GM18499 (cell line): ENCODE data around the gene ADGRG2.
"Not testable (repeated sequence)": the region's sequence is repeated elsewhere in the genome, so short reads cannot be mapped to it uniquely, and the experiment has no call there.

Experiments used
- ATAC-seq: cut with Tn5 transposase; IDR thresholded peaks from one replicate; pipeline ENCODE4 v1.9.1; 2021; ENCODE audit warnings: moderate number of reproducible peaks; ENCODE audit not compliant: insufficient read depth, unreplicated experiment

ADGRG2 gene

GRCh38 chrX:19089555-19090040 lies 32.7 kb downstream of the ADGRG2 start:
- no peak for ATAC-seq

DNA sequence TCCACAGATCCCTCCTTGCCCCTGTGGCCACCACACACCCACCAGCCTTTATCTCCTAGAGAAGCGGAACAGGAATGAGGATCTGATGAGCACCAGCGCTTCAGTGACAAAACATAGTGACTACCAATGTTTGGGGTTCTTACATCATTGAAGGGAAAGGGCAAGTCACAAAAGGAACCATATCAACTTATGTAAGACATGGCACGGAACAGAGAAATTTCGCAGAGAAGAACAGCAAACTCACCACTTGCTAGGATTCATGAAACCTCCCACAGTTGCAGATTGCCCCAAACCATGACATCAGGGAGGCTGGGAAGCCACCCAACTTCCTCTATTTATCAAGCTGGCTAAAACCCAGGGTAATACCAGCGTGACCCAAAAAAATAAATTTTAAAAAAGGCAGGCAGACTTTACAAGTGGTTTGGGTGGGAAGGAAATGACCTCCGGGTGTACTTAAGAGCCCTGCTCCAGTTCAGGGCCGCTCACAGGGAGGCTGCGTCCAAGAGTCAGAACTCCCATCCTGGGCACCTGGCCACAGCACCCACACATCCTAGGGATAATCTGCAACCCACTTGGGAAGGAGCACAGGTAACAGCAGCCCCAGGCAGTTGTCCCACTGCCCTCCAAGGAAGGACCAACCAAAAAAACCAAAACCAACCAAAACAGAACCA lies 36.0 kb downstream of the ADGRG2 start:
- no peak for ATAC-seq

- ATAC-seq: no peak
These were observed 36.6 kb downstream of the ADGRG2 start for GRCh38 chrX:19085666-19086065.

GRCh38 chrX:19075754-19076153 lies 46.5 kb downstream of the ADGRG2 start:
- ATAC-seq: no peak

GRCh38 chrX:19072372-19072771 lies 49.9 kb downstream of the ADGRG2 start:
- ATAC-seq: no peak

GRCh38 chrX:19070555-19070994 lies 51.7 kb downstream of the ADGRG2 start:
- no peak for ATAC-seq

GRCh38 chrX:19066987-19067386 lies 55.3 kb downstream of the ADGRG2 start:
- not testable (repeated sequence) for ATAC-seq

DNA sequence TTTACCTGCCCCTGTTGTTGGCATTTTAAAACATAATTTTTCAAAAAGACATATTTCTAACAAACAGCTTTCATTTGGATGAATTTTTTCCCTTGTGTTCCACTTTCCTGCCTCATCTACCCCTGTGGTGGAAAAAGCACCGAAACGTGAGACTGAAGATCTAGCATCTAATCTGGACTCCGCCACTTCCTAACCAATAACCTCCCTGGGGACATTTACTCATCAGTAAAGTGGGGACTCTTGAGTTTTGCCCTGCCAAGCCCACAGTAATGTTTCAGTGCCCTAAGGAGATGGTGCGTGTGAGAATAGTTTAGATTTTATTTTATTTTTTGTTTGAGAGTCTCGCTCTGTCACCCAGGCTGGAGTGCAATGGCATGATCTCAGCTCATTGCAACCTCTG lies 56.7 kb downstream of the ADGRG2 start:
- no peak for ATAC-seq

DNA sequence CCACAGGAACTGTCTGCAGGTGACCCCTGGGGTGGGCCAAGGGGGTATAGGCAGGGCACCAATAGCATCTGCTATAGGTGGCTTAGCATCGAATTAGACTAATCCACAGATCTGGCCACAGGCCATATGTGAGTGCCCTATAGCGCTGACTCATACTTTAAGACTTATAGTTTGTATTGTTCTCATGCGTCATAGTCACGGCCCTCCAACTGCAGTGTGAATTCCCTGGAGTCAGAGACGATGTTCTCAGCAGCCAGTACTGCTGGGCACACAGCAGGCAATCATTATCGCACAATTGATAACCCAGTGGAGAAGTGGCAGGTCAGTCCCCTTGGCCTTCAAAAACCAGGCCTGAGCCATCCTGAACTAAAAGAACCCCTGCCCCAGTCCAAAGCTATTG lies 58.1 kb downstream of the ADGRG2 start:
- no peak for ATAC-seq

DNA sequence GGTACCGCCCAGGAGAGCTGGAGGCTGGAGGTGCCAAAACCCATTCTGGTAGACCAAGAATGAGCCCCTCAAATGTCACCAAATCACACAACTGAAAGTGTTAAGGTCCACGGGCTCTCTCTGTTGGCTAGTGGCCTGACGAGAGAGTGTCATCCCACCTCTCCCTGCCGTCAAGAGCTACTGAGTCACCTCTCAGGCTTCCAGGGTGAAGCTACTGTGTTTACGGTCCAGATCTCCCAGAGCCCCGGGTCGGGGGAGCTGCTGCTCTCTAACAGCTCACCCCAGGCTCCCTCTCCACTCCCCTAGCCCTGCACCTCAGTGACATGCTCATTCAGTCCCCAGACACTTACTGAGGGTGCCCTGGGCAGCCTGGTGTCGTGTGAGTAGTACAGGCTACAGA lies 59.2 kb downstream of the ADGRG2 start:
- ATAC-seq: no peak

- ATAC-seq: no peak
These were observed 63.2 kb downstream of the ADGRG2 start for GRCh38 chrX:19059067-19059466.

DNA sequence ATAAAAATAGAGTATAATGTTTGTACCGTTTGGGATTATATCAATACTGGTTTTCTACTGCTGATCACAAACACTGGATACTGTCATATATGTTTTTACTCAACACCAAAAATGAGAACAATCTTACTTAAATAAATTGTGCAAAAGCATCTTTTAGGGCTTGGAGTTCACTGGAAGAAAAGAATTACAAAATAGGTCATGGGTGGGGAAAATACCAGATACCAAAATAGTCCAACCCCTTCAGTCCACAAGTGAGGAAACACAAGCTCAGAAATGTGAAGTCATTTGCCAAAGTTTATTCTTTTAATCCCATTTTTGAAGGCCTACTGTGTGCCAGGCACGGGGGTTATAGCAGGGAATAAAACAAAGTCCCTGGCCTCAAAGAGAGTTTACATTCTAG lies 64.4 kb downstream of the ADGRG2 start:
- no peak for ATAC-seq

DNA sequence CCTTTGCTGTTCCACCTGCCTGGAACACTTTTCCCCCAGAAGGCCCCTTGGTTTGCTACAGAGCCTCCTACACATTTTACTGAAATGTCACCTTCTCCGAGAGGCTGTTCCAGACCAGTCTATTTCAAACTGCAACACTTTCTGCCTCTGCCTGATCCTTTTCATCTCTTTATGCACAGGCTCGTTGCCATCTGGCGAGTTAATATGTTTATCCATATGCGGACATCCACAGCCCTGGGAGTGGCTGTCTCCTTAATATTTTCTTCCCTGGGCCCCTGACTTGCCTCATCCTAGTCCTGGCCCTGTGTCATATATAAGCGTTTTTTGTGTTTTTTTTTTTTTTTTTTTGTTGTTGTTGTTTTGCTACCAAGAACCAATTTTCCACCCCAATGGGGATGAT lies 73.2 kb downstream of the ADGRG2 start:
- no peak for ATAC-seq

DNA sequence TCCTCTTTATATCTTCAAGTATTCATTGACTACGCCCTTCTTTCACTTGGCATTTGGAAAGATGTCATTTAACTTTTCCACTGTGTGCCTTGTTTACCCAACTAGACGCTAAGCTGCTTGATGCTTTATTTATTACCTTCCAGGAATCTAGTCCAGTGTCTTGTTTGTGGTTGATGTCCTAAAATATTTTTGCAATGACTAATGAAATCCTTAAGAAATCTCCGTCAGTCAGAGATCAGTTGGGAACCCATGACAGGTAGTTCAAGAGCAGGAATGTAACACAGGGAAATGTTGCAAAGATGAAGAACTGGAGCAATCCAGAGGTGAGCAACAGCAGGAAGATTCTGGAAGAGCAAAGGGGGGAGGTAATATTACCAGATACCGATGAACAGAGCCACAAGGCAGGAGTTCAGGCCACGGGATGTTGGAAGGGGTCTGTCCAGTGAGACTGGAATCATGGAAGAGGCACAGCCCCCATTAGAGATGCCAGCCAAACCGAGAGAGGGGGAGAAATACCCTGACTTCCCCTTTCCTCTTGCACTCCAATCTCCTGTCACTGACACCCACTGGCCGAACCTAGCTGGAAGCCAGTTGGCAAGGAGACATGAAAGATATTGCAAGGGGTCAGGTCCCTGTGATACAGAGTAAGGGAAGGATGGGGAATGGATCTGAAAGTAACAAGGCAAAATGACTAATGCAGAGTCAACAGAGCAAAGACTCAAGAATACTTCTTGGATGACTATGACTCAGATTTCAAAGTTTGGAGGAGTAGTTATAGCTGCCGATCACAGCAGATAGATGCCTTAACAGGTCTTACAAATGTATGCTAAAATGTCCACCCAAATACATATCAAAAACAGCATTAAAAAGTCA lies 75.7 kb downstream of the ADGRG2 start:
- ATAC-seq: no peak

DNA sequence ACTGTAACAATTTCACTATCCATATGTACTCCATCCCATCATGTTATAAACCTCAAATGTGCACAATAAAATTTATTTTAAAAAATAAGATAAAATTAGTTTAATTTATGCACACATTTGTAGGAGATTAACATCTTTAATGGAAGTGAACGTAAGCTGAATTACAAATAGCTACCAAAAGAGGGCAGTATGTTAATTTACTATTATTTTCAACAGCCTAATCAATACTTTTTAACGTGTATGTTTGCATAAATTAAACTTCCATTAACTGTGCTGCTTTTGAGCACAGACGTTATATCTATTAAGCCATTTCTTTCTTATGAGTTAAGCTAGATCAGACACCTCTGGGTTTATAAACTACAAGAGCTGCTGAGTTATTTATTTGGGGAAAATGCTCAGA lies 81.9 kb downstream of the ADGRG2 start:
- no peak for ATAC-seq

DNA sequence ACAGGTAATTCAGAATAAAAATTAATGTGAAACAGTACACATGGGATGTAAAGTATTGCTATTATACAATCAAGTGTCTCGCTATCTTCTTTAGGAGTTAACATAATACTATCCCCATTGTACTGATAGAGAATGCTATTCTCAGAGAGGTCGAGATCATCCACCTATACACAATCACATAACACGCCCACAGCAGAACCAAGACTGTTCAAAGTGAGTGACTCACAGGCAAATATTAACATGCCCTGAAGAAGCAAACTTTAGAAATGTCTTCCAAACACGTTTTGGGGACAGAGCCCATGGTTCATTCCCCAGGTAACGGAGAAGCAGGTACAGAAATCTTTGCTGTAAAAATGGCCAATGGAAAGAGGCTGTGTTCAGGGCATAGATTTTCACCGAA lies 88.2 kb downstream of the ADGRG2 start:
- ATAC-seq: no peak

GRCh38 chrX:19030805-19031204 lies 91.5 kb downstream of the ADGRG2 start:
- no peak for ATAC-seq

- ATAC-seq: no peak
These were observed 93.7 kb downstream of the ADGRG2 start for GRCh38 chrX:19028560-19028959.

- no peak for ATAC-seq
These were observed 97.9 kb downstream of the ADGRG2 start for GRCh38 chrX:19024366-19024765.

DNA sequence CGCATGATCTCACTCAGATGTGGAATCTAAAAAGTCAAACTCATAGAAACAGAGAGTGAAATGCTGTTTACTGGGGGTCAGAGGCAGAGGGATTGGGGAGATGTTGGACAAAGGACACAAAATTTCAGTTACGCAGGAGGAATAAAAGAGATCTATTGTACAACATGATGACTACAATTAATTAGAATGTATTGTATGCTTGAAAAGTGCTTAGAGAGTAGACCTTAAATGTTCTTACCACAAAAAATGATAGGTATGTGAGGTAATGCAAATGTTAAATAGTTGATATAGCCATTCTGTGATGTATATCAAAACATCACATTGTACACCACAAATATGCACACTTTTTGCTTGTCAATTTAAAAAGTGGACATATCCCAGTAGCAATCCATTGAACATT lies 102.3 kb downstream of the ADGRG2 start:
- no peak for ATAC-seq

DNA sequence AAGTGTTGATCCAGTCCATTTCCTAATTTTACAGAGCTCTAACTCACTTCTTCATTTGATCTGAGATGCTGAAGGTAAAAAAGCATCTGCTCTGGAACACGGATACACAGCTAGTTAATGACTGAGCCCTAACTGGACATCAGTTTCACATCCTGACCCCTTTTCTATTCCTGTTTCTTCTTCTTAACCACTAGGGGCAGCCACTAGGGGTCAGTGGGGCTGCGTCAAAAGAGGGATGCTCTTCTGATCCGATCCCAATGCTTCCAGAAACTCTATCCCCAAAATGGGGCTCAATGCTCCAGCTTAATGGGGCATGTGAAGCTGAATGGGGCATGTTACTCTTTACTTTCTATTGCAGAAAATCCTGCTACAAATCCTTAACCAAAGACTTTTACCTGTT lies 105.0 kb downstream of the ADGRG2 start:
- ATAC-seq: no peak

- not testable (repeated sequence) for ATAC-seq
These were observed 105.7 kb downstream of the ADGRG2 start for GRCh38 chrX:19016614-19017013.
